MM.1S (cell line): Measurements from ENCODE around the gene OR13J1.
"Not testable (repeated sequence)": the region's sequence is repeated elsewhere in the genome, so short reads cannot be mapped to it uniquely, and the experiment has no call there.

Source experiments
- DNase-seq: peaks from one replicate; pipeline ENCODE4 v3.0.0-alpha.2; 2015
- H2AFZ ChIP-seq: fragments of 300-600 bp; sonication (generic); 2 replicates; pipeline ENCODE4 v1.6.0; 2016; ENCODE audit warnings: antibody characterized with exemption, low read length
- H3F3A ChIP-seq: fragments of 300-600 bp; sonication (generic); 2 replicates; pipeline ENCODE4 v1.6.1; 2016; ENCODE audit warnings: mild to moderate bottlenecking, antibody characterized with exemption, low read length, moderate library complexity, mixed read lengths; ENCODE audit not compliant: insufficient read depth
- H3K27ac ChIP-seq: fragments of 300-600 bp; sonication (generic); 2 replicates; pipeline ENCODE4 v1.5.1; 2016; ENCODE audit warnings: mild to moderate bottlenecking, low read length
- H3K27me3 ChIP-seq: fragments of 300-600 bp; sonication (generic); replicated peaks from 2 replicates; pipeline ENCODE4 v1.6.0; 2016; ENCODE audit warnings: low read length; ENCODE audit not compliant: insufficient read depth
- H3K36me3 ChIP-seq: fragments of 300-600 bp; sonication (generic); replicated peaks from 2 replicates; pipeline ENCODE4 v1.6.1; 2016; ENCODE audit warnings: mild to moderate bottlenecking, low read length, mixed read lengths; ENCODE audit not compliant: insufficient read depth
- H3K4me1 ChIP-seq: fragments of 300-600 bp; sonication (generic); 2 replicates; pipeline ENCODE4 v1.6.1; 2016; ENCODE audit warnings: low read length, mixed read lengths
- H3K4me2 ChIP-seq: fragments of 300-600 bp; sonication (generic); 2 replicates; pipeline ENCODE4 v1.6.0; 2016; ENCODE audit warnings: low read depth, low read length
- H3K4me3 ChIP-seq: fragments of 300-600 bp; sonication (generic); 2 replicates; pipeline ENCODE4 v1.5.1; 2016; ENCODE audit warnings: low read length, mixed read lengths
- H3K79me2 ChIP-seq: fragments of 300-600 bp; sonication (generic); 2 replicates; pipeline ENCODE4 v1.6.1; 2016; ENCODE audit warnings: mixed run types, low read length, mixed read lengths
- H3K9ac ChIP-seq: fragments of 300-600 bp; sonication (generic); 2 replicates; pipeline ENCODE4 v1.6.1; 2016; ENCODE audit warnings: low read length, mixed read lengths
- H3K9me2 ChIP-seq: fragments of 300-600 bp; sonication (generic); replicated peaks from 2 replicates; pipeline ENCODE4 v1.6.1; 2016; ENCODE audit warnings: mild to moderate bottlenecking, low read length, mixed read lengths; ENCODE audit not compliant: insufficient read depth
- H3K9me3 ChIP-seq: fragments of 300-600 bp; sonication (generic); replicated peaks from 2 replicates; pipeline ENCODE4 v1.6.1; 2016; ENCODE audit warnings: mild to moderate bottlenecking, low read length, mixed read lengths; ENCODE audit not compliant: insufficient read depth
- H4K20me1 ChIP-seq: fragments of 300-600 bp; sonication (generic); 2 replicates; pipeline ENCODE4 v1.6.1; 2016; ENCODE audit warnings: mild to moderate bottlenecking, low read length, moderate library complexity, mixed read lengths; ENCODE audit not compliant: insufficient read depth
- EZH2 ChIP-seq: fragments of 300-600 bp; sonication (generic); optimal IDR thresholded peaks from 2 replicates; pipeline ENCODE3; 2017; ENCODE audit warnings: low read depth, mild to moderate bottlenecking, antibody characterized with exemption, low read length, mixed read lengths
- EZH2phosphoT487 ChIP-seq: fragments of 300-600 bp; sonication (generic); IDR thresholded peaks from 2 replicates; pipeline ENCODE4 v1.6.1; 2018; ENCODE audit warnings: antibody characterized with exemption, low read length
- TF ChIP-seq, protein P1 (sequence below): fragments of 300-600 bp; sonication (generic); IDR thresholded peaks from 2 replicates; pipeline ENCODE4 v1.5.1; 2016; ENCODE audit warnings: antibody characterized with exemption, low read length, mixed read lengths

The OR13J1 gene

DNA sequence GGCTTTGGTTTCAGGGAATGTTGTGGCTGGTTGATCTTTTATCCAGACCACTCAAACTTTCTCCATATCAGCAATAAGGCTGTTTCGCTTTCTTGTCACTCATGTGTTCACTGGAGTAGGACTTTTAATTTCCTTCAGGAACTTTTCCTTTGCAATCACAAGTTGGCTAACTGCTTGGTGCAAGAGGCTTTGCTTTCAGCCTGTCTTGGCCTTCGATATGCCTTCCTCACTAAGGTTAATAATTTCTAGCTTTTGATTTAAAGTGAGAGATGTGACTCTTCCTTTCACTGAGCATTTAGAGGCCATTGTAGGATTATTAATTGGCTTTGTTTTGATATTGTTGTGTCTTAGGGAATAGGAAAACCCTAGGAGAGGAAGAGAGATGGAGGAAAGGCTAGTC is 28.8 kb upstream of the OR13J1 start:
- TF ChIP-seq EZH2phosphoT487 (no peak), EZH2 (no peak)
- TF ChIP-seq, protein P1, sequence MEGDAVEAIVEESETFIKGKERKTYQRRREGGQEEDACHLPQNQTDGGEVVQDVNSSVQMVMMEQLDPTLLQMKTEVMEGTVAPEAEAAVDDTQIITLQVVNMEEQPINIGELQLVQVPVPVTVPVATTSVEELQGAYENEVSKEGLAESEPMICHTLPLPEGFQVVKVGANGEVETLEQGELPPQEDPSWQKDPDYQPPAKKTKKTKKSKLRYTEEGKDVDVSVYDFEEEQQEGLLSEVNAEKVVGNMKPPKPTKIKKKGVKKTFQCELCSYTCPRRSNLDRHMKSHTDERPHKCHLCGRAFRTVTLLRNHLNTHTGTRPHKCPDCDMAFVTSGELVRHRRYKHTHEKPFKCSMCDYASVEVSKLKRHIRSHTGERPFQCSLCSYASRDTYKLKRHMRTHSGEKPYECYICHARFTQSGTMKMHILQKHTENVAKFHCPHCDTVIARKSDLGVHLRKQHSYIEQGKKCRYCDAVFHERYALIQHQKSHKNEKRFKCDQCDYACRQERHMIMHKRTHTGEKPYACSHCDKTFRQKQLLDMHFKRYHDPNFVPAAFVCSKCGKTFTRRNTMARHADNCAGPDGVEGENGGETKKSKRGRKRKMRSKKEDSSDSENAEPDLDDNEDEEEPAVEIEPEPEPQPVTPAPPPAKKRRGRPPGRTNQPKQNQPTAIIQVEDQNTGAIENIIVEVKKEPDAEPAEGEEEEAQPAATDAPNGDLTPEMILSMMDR, result no peak
- no peaks in the 10 kb centered on the region for H3K79me2 ChIP-seq

DNA sequence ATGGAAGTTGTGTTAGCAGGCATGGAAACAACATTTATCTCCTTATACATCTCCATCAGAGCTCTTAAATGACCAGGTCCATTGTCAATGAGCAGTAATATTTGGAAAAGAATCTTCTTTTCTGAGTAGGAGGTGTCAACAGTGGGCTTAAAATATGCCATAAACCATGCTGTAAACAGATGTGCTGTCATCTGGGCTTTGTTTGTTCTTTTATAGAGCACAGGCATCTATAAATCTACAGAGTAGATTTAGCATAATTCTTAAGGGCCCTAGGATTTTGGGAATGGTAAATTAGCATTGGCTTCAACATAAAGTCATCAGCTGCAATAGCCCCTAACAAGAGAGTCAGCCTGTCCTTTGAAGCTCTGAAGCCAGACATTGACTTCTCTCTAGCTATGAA is 28.1 kb upstream of the OR13J1 start:
- H3K4me1 ChIP-seq, result peaks cover 44% of the 10 kb centered on the region
- H3K27ac ChIP-seq, result peak overlapping the region; percentile 63; the same call in 1 of the 2 replicates
- no peaks in the 10 kb centered on the region for H3K79me2 ChIP-seq
- no peaks in the 10 kb centered on the region for H3K9me2 ChIP-seq
- 0 out of 2 replicates have a peak overlapping the region, but pooled peaks have one; percentile 15 for H2AFZ ChIP-seq
- TF ChIP-seq, protein P1, result no peak
- no peak for TF ChIP-seq EZH2
- TF ChIP-seq EZH2phosphoT487, result no peak
- no peaks in the 10 kb centered on the region for H3K27me3 ChIP-seq
- peaks cover 12% of the 10 kb centered on the region; the same call in 1 of the 2 replicates for H3F3A ChIP-seq
- H3K4me2 ChIP-seq, result peak overlapping the region; percentile 35; the same call in 1 of the 2 replicates
- no peak for DNase-seq
- no peaks in the 10 kb centered on the region for H3K36me3 ChIP-seq
- H4K20me1 ChIP-seq, result no peaks in the 10 kb centered on the region
- H3K9ac ChIP-seq, result peak overlapping the region; percentile 5; the same call in 1 of the 2 replicates
- no peaks in the 10 kb centered on the region for H3K9me3 ChIP-seq
- no peak overlapping the region for H3K4me3 ChIP-seq

More for the DNA sequence above, 28.8 kb upstream of the OR13J1 start:
- Histone ChIP-seq H3K9me3 (no peaks in the 10 kb centered on the region), H3K9me2 (no peaks in the 10 kb centered on the region), H3K9ac (no peak overlapping the region), H3K27me3 (no peaks in the 10 kb centered on the region), H3K4me3 (no peak overlapping the region), H3K36me3 (no peaks in the 10 kb centered on the region), H4K20me1 (no peaks in the 10 kb centered on the region), H2AFZ (no peak overlapping the region), H3K27ac (no peak overlapping the region), H3K4me2 (no peak overlapping the region), H3K4me1 (peaks cover 46% of the 10 kb centered on the region), H3F3A (peaks cover 12% of the 10 kb centered on the region; the same call in 1 of the 2 replicates)
- no peak for DNase-seq

DNA sequence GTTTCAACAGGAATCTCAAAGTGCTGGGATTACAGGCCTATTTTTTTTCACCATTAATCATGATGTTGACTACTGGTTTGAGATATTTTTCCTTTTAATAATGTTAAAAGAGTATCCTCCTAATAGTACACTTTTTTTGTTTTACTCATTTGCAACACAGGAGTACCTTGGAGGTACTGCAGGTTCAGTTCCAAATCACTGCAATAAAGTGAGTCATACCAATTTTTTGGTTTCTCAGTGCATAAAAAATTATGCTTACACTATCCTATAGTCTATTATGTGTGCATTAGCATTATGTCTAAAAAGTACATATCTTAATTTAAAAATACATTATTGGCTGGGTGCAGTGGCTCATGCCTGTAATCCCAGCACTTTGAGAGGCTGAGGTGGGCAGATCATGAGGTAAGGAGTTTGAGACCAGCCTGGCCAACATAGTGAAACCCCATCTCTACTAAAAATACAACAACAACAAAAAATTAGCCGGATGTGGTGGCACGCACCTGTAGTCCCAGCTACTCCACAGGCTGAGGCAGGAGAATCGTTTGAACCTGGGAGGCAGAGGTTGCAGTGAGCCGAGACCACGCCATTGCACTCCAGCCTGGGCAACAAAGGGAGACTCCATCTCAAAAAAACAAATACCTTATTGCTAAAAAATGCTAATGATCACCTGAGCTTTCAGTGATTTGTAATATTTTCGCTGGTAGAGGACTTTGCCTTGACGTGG is 27.3 kb upstream of the OR13J1 start:
- not testable (repeated sequence) for H3K79me2 ChIP-seq

DNA sequence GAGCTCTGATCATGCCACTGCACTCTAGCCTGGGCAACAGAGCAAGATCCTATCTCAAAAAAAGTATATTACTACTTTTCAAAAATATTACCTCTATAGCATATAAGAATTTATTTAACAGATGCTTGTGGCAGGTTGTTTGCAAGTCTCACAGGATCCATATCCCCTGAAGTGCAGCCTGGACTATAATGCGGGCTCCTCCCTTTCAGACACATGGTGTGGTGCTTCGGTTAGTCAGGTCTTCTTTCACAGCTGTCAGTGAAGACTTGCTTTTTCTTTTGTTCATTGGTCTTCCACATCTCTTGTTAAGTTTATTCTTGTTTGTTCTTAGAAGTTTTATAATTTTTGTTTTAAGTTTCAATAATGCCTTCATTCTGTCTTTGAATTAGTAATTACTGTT is 26.4 kb upstream of the OR13J1 start:
- Histone ChIP-seq H4K20me1 (no peaks in the 10 kb centered on the region), H2AFZ (no peak overlapping the region), H3K9ac (no peak overlapping the region), H3K36me3 (no peaks in the 10 kb centered on the region), H3K4me3 (no peak overlapping the region), H3K9me3 (no peaks in the 10 kb centered on the region), H3K4me2 (no peak overlapping the region), H3K79me2 (no peaks in the 10 kb centered on the region), H3K4me1 (peaks cover 45% of the 10 kb centered on the region), H3K27me3 (no peaks in the 10 kb centered on the region), H3F3A (peaks cover 12% of the 10 kb centered on the region; the same call in 1 of the 2 replicates), H3K27ac (no peak overlapping the region), H3K9me2 (no peaks in the 10 kb centered on the region)
- no peak for TF ChIP-seq EZH2
- TF ChIP-seq, protein P1, result no peak
- no peak for TF ChIP-seq EZH2phosphoT487
- DNase-seq, result no peak

More for the DNA sequence above, 27.3 kb upstream of the OR13J1 start:
- 0 out of 2 replicates have a peak overlapping the region, but pooled peaks have one; percentile 15 for H2AFZ ChIP-seq
- not testable (repeated sequence) for H3K9me2 ChIP-seq, H3K27me3 ChIP-seq, H3K36me3 ChIP-seq, H3K4me3 ChIP-seq, H3K9me3 ChIP-seq, H4K20me1 ChIP-seq
- H3K4me1 ChIP-seq, result peaks cover 36% of the 10 kb centered on the region
- peak overlapping the region; percentile 63; the same call in 1 of the 2 replicates for H3K27ac ChIP-seq
- H3K9ac ChIP-seq, result peak overlapping the region; percentile 6; the same call in 1 of the 2 replicates
- peak overlapping the region; percentile 40 for H3K4me2 ChIP-seq
- H3F3A ChIP-seq, result peaks cover 12% of the 10 kb centered on the region; the same call in 1 of the 2 replicates
- peak; percentile 62 for DNase-seq
